Measurements from ENCODE around the gene PTGIR. TPM values are rescaled to one million over a fixed set of nuclear protein-coding genes. Genes with fewer than 3 reads are reported as not detected.

PTGIR gene
- total and polyA plus RNA-seq, 2 of the 4 experiments (the other 2 are of a cell fraction): 0.54 to 5.3 TPM

DNA sequence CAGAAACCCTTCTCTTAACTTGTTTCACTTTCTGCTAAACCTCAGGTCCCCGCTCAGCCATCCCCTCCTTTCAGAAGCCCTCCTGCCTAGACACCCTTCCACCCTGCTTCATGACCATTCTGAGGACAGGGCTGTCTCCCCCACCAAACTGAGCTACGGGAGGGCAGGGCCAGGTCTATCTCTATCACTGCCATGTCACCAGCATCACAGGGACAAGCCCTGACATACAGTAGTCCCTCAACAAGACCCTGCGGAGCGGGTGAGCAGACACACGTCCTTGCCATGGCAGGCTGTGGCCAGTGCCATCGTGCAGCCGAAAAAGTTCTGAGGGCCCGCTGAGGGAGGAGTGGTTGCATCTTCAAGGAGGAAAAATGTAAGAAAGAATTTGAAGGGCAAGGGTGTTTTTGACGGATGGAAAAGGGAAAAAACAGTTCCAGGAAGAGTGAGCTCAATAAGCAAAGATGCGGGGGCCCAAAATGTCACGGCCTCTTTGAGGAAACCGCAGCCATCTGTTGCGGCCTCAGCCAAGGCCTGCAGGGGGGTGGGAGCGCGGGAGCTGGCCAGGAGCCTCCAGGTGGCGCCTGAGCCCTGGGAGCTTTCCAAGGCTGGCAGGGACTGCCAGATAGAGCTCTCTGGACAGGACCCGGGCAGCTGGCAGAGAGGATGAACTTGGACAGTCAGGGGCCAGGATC, 8.1 kb downstream of the PTGIR start:
- 7% methylated on average over 9 of the region's 17 CpGs; no CpG with 5 or more reads in 1 of the 2 experiments for WGBS, 2 experiments (ENCODE audit: extremely low coverage in 2 of 2, insufficient read length in 1 of 2)
- dilution Hi-C loops (cut with HindIII; ENCODE audit: low sequenced_read_pairs, unreplicated experiment): no loop called here
- POLR2A ChIA-PET (ENCODE audit: unreplicated experiment): no interaction called here

More for the DNA sequence above, 8.1 kb downstream of the PTGIR start:
- peak overlapping the region; percentile 46 for H3K27ac ChIP-seq (ENCODE audit: insufficient read depth, low read length)
- peak overlapping the region; percentile 68 for H4K5ac ChIP-seq (ENCODE audit: low read depth, low read length)
- peaks cover 15% of the 10 kb centered on the region; the same call in 1 of the 2 replicates for H3K9me1 ChIP-seq (ENCODE audit: insufficient read depth, low read length)
- peak overlapping the region; percentile 99 for H2AK5ac ChIP-seq (ENCODE audit: low read depth, low read length)
- peak overlapping the region in 1 of 2 experiments; percentile 90; a peak in 1 of 4 replicates for H4K8ac ChIP-seq (ENCODE audit: low read depth in 2 of 2, low read length in 2 of 2)
- peak overlapping the region; percentile 83; the same call in 1 of the 3 replicates for H2BK15ac ChIP-seq (ENCODE audit: low read depth, low read length)
- peak; percentile 85 for DNase-seq
- H2BK120ac ChIP-seq (ENCODE audit: low read depth, low read length): peak overlapping the region; percentile 85
- H3K4me1 ChIP-seq (ENCODE audit: control insufficient read depth, insufficient read depth, low read length): peaks cover 26% of the 10 kb centered on the region
- peak overlapping the region; percentile 49 for H3K4me2 ChIP-seq (ENCODE audit: low read depth, low read length)
- H3K9ac ChIP-seq (ENCODE audit: low read depth, low read length): peak overlapping the region; percentile 34
- peak overlapping the region; percentile 94 for H3K14ac ChIP-seq (replicated peaks; ENCODE audit: low read depth, low read length)
- peak overlapping the region; percentile 72 for H2BK5ac ChIP-seq (ENCODE audit: low read depth, low read length, poor library complexity, severe bottlenecking)
- ATAC-seq (ENCODE audit: low read depth): peak; percentile 34
- peak overlapping the region; percentile 90 for H3K23ac ChIP-seq (ENCODE audit: low read depth, low read length)
- intact Hi-C loops (cut with micrococcal nuclease): loop anchor here (10.0 kb wide), 1 partner anchor 128 kb away; the partner anchor contains the start of genes FKRP and STRN4
- BruUV-seq (replicated peaks): no TSS peak
- peak overlapping the region; percentile 46 for H4K91ac ChIP-seq (ENCODE audit: insufficient read depth, low read depth, low read length)
- 0 out of 2 replicates have a peak overlapping the region, but pooled peaks have one; percentile 19 for H3K56ac ChIP-seq (ENCODE audit: extremely low read depth, insufficient read depth, low read length)
- H3K4ac ChIP-seq (ENCODE audit: low read depth, low read length): peak overlapping the region; percentile 91
- no peaks in the 10 kb centered on the region for H3K9me3 ChIP-seq (ENCODE audit: control insufficient read depth, insufficient read depth, low read length)
- H3K36me3 ChIP-seq (ENCODE audit: control insufficient read depth, insufficient read depth, low read length): no peaks in the 10 kb centered on the region
- in situ Hi-C loops (cut with MboI; ENCODE audit: low sequenced_read_pairs): no loop called here
- peak overlapping the region; percentile 93 for H2AK9ac ChIP-seq (replicated peaks; ENCODE audit: low read depth, low read length, poor library complexity)
- CTCF ChIA-PET: interaction anchor here (1.7 to 2.0 kb wide), 2 partner anchors 43 to 45 kb away, joined by 4 to 18 read pairs; partner anchors contain the start of gene DACT3
- no peak for TF ChIP-seq FOS (IDR thresholded peaks at IDR 0.05; ENCODE audit: low read depth, low read length)
- peak; percentile 48 for TF ChIP-seq RAD21 (IDR thresholded peaks at IDR 0.05; ENCODE audit: low read length)
- TF ChIP-seq POLR2A (IDR thresholded peaks at IDR 0.05; ENCODE audit: low read depth, low read length): no peak
- peak; percentile 73; the same call in 1 of the 2 replicates for TF ChIP-seq MAZ (IDR thresholded peaks at IDR 0.05; ENCODE audit: borderline replicate concordance, low read depth, low read length)
- peak; percentile 59 for TF ChIP-seq RCOR1 (IDR thresholded peaks at IDR 0.05; ENCODE audit: insufficient replicate concordance, low read length)
- no peak for TF ChIP-seq NFE2L2 (IDR thresholded peaks at IDR 0.05; ENCODE audit: low read depth, low read length)
- TF ChIP-seq MAFK (IDR thresholded peaks at IDR 0.05; ENCODE audit: low read depth, low read length): no peak
- peak; percentile 53 for TF ChIP-seq CTCF (conservative IDR thresholded peaks at IDR 0.05; ENCODE audit: low read depth, low read length)
- no peak for TF ChIP-seq RFX5 (IDR thresholded peaks at IDR 0.05; ENCODE audit: low read depth, low read length)
- no peak for TF ChIP-seq ELK1 (IDR thresholded peaks at IDR 0.05; ENCODE audit: borderline replicate concordance, low read depth, low read length)
- no peak for TF ChIP-seq CEBPB (IDR thresholded peaks at IDR 0.05; ENCODE audit: low read depth, low read length)
- peak; percentile 54 for TF ChIP-seq SMC3 (IDR thresholded peaks at IDR 0.05; ENCODE audit: low read depth, low read length)
- H3K4me3 ChIP-seq (ENCODE audit: insufficient read depth, low read depth, low read length): no peak overlapping the region
- no peaks in the 10 kb centered on the region for H3K27me3 ChIP-seq (ENCODE audit: control insufficient read depth, insufficient read depth, low read length)
- H2AFZ ChIP-seq (replicated peaks; ENCODE audit: low read length, poor library complexity): peak overlapping the region; percentile 87
- peak overlapping the region; percentile 92 for H3K18ac ChIP-seq (ENCODE audit: low read depth, low read length)
- peaks cover 14% of the 10 kb centered on the region for H4K20me1 ChIP-seq (ENCODE audit: insufficient read depth, low read length)
- H2BK20ac ChIP-seq (ENCODE audit: low read depth, low read length): peak overlapping the region; percentile 93
- H3K79me1 ChIP-seq (ENCODE audit: low read depth in 1 of 2, low read length in 2 of 2): peaks cover 0 to 6% of the 10 kb centered on the region in 2 experiments; a peak in 1 of 4 replicates
